Osteocyte (in vitro differentiated cells): ENCODE measurements around the gene ACIN1. TPM values are rescaled to one million over a fixed set of nuclear protein-coding genes. Genes with fewer than 3 reads are reported as not detected.

Source experiments
- DNase-seq: peaks from one replicate; pipeline ENCODE4 v3.0.0; 2021; ENCODE audit warnings: mixed read lengths; ENCODE audit not compliant: unreplicated experiment; ENCODE audit errors: extremely low spot score
- H3K27ac Mint-ChIP-seq: one replicate; pipeline ENCODE4 v1.8.0; 2021; ENCODE audit warnings: mild to moderate bottlenecking, mixed read lengths; ENCODE audit not compliant: unreplicated experiment
- H3K27me3 Mint-ChIP-seq: one replicate; pipeline ENCODE4 v1.8.0; 2021; ENCODE audit warnings: mixed read lengths; ENCODE audit not compliant: unreplicated experiment
- H3K36me3 Mint-ChIP-seq: one replicate; pipeline ENCODE4 v1.8.0; 2021; ENCODE audit warnings: mixed read lengths; ENCODE audit not compliant: unreplicated experiment
- H3K4me1 Mint-ChIP-seq: one replicate; pipeline ENCODE4 v1.8.0; 2021; ENCODE audit warnings: mixed read lengths; ENCODE audit not compliant: unreplicated experiment
- H3K4me3 Mint-ChIP-seq: one replicate; pipeline ENCODE4 v1.8.0; 2021; ENCODE audit warnings: mild to moderate bottlenecking, moderate library complexity, mixed read lengths; ENCODE audit not compliant: unreplicated experiment
- H3K9me3 Mint-ChIP-seq: one replicate; pipeline ENCODE4 v1.8.0; 2021; ENCODE audit warnings: mixed read lengths; ENCODE audit not compliant: unreplicated experiment
- CTCF ChIP-seq: fragments of 200-600 bp; sonication (generic); IDR thresholded peaks from 2 replicates; pipeline ENCODE4 v1.5.0; 2021; ENCODE audit warnings: antibody characterized with exemption, mild to moderate bottlenecking, moderate library complexity
- long read RNA-seq: library from polyadenylated mRNA; unstranded; transcript quantifications from one replicate; pipeline ENCODE4 v2.0.0, GENCODE V29; 2021
- total RNA-seq: library from RNA; stranded (reverse); gene quantifications from 2 replicates; pipeline ENCODE4 v1.2.1, GENCODE V29; 2021

The ACIN1 gene, protein sequence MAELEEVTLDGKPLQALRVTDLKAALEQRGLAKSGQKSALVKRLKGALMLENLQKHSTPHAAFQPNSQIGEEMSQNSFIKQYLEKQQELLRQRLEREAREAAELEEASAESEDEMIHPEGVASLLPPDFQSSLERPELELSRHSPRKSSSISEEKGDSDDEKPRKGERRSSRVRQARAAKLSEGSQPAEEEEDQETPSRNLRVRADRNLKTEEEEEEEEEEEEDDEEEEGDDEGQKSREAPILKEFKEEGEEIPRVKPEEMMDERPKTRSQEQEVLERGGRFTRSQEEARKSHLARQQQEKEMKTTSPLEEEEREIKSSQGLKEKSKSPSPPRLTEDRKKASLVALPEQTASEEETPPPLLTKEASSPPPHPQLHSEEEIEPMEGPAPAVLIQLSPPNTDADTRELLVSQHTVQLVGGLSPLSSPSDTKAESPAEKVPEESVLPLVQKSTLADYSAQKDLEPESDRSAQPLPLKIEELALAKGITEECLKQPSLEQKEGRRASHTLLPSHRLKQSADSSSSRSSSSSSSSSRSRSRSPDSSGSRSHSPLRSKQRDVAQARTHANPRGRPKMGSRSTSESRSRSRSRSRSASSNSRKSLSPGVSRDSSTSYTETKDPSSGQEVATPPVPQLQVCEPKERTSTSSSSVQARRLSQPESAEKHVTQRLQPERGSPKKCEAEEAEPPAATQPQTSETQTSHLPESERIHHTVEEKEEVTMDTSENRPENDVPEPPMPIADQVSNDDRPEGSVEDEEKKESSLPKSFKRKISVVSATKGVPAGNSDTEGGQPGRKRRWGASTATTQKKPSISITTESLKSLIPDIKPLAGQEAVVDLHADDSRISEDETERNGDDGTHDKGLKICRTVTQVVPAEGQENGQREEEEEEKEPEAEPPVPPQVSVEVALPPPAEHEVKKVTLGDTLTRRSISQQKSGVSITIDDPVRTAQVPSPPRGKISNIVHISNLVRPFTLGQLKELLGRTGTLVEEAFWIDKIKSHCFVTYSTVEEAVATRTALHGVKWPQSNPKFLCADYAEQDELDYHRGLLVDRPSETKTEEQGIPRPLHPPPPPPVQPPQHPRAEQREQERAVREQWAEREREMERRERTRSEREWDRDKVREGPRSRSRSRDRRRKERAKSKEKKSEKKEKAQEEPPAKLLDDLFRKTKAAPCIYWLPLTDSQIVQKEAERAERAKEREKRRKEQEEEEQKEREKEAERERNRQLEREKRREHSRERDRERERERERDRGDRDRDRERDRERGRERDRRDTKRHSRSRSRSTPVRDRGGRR
- total RNA-seq, result 219 and 241 TPM in 2 replicates
- long read RNA-seq, partial matches to known transcripts, result 28 of 34 reads
- long read RNA-seq, other reads (novel, unspliced or antisense), result 4 of 34 reads

GRCh38 chr14:23094666-23095195 lies at the start of gene ACIN1:
ACIN1 (minus strand) TSS chr14:23095136; CDS start chr14:23095112, 24 bp downstream.
- H3K27me3 Mint-ChIP-seq, result no peaks in the 10 kb centered on the region
- H3K27ac Mint-ChIP-seq, result no peak within 1 kb of the TSS
- H3K9me3 Mint-ChIP-seq, result no peaks in the 10 kb centered on the region
- peaks cover 18% of the 10 kb centered on the region for H3K4me1 Mint-ChIP-seq
- no peak for DNase-seq
- H3K36me3 Mint-ChIP-seq, result peaks cover 45% of the 10 kb centered on the region
- TF ChIP-seq CTCF, result no peak
- no peak within 1 kb of the TSS for H3K4me3 Mint-ChIP-seq

- Mint-ChIP-seq H3K36me3 (no peaks in the 10 kb centered on the region), H3K4me3 (no peak overlapping the region), H3K27ac (no peak overlapping the region), H3K9me3 (no peaks in the 10 kb centered on the region), H3K4me1 (peaks cover 10% of the 10 kb centered on the region), H3K27me3 (peaks cover 33% of the 10 kb centered on the region)
- DNase-seq, result no peak
- TF ChIP-seq CTCF, result no peak
Observed at GRCh38 chr14:23143911-23144310, 49.0 kb upstream of the ACIN1 start.

DNA sequence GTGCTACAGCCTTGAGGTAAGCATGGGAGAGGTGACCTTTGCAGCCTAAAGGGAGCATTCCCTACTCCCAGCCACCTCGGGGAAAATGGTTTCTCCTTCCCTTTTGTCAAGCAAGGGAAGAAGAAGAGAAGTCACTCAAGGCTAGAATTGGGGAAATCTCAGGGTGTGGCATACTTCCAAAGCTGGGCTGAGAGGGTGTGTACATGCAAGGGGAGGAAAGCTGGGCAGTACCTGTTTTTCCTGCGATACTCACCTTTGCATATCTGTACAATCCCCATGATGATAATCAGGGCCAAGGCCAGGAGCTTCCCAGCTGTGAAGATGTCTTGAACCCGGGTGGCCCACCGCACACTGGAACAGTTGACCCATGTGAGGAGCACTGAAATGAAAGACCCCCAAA lies 47.9 kb upstream of the ACIN1 start:
- H3K4me3 Mint-ChIP-seq, result no peak overlapping the region
- H3K36me3 Mint-ChIP-seq, result no peaks in the 10 kb centered on the region
- DNase-seq, result no peak
- no peaks in the 10 kb centered on the region for H3K9me3 Mint-ChIP-seq
- no peak for TF ChIP-seq CTCF
- peaks cover 10% of the 10 kb centered on the region for H3K4me1 Mint-ChIP-seq
- H3K27ac Mint-ChIP-seq, result no peak overlapping the region
- peaks cover 41% of the 10 kb centered on the region for H3K27me3 Mint-ChIP-seq

DNA sequence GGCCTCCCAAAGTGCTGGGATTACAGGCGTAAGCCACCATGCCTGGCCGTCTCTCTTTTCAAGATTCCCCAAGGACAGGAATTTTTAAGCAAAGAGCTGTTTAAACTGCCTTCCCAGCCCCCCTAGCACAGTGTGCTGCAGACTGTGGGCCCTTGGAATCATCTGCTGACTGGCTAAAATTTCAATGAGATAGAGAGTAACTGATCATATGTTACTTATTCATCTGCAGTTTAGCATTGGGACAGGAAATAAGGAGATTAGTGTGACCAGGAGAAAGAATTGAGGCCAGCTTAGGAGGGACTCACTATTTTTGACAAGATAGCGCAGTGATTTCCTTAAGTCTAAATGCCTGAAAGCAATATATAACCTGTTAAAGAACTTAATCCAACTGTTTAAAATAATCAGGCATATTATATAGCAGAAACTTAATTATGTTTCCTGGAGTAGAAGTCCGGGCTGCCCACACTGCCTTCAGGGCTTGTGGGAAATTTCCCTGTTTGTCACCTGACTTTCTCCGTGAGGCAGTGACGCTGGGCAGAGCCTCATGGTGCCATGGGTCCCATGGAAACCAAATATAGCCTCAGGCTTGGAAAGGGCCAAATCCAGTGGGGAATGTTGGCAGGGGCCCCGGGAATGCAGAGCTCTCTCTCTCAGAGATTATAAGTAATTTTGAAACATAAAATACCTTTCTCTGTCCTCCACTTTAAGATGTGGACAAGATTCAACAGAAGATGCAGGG lies 46.9 kb upstream of the ACIN1 start:
- Mint-ChIP-seq H3K27ac (peak overlapping the region; percentile 23), H3K4me1 (peaks cover 10% of the 10 kb centered on the region), H3K9me3 (no peaks in the 10 kb centered on the region), H3K4me3 (no peak overlapping the region), H3K36me3 (no peaks in the 10 kb centered on the region), H3K27me3 (peaks cover 41% of the 10 kb centered on the region)
- no peak for DNase-seq
- TF ChIP-seq CTCF, result no peak
